DOHH2 (cell line): ENCODE measurements around the gene TRPC1.
"Not testable (repeated sequence)": the region's sequence is repeated elsewhere in the genome, so short reads cannot be mapped to it uniquely, and the experiment has no call there.

Experiments
- CTCF ChIP-seq: fragments of 200-600 bp; sonication (generic); IDR thresholded peaks from one replicate; pipeline ENCODE4 v1.5.1; 2014; ENCODE audit warnings: antibody characterized with exemption, mild to moderate bottlenecking, low read depth, low read length; ENCODE audit not compliant: poor library complexity, severe bottlenecking
- EZH2phosphoT487 ChIP-seq: fragments of 200-600 bp; sonication (generic); IDR thresholded peaks from 2 replicates; pipeline ENCODE4 v1.6.1; 2017; ENCODE audit warnings: borderline replicate concordance, mild to moderate bottlenecking, antibody characterized with exemption, low read length, moderate library complexity, mixed read lengths

GRCh38 chr3:142752605-142753004, 28.8 kb downstream of the TRPC1 start:
- not testable (repeated sequence) for TF ChIP-seq CTCF, EZH2phosphoT487
